HepG2 (cell line): ENCODE data around the gene ARL16. TPM values are rescaled to one million over a fixed set of nuclear protein-coding genes. Genes with fewer than 3 reads are reported as not detected.

Experiments
- DNMT1 ChIP-seq: sonication (generic); formaldehyde crosslinking; IDR thresholded peaks from 2 replicates; pipeline ENCODE4 v1.5.1; 2020; ENCODE audit warnings: mild to moderate bottlenecking, missing genetic modification reagents
- HNRNPL ChIP-seq: fragments of 200-400 bp; formaldehyde crosslinking; IDR thresholded peaks from 2 replicates; pipeline ENCODE4 v1.6.1; 2017; ENCODE audit warnings: mild to moderate bottlenecking, low read depth, low read length
- KLF9 ChIP-seq: IDR thresholded peaks from 2 replicates; pipeline ENCODE4 v1.6.1; 2016; ENCODE audit warnings: low read depth
- PTBP1 ChIP-seq: fragments of 200-400 bp; formaldehyde crosslinking; IDR thresholded peaks from 2 replicates; pipeline ENCODE4 v1.6.1; 2018; ENCODE audit warnings: low read length, low read depth; ENCODE audit not compliant: poor library complexity, severe bottlenecking
- REPIN1 ChIP-seq: sonication (generic); formaldehyde crosslinking; IDR thresholded peaks from 2 replicates; pipeline ENCODE4 v1.8.0; 2022; ENCODE audit warnings: missing genetic modification reagents, low read depth, mild to moderate bottlenecking, borderline replicate concordance
- SIX4 ChIP-seq: sonication (generic); formaldehyde crosslinking; IDR thresholded peaks from 2 replicates; pipeline ENCODE4 v1.4.0; 2020; ENCODE audit warnings: missing genetic modification reagents
- SRSF4 ChIP-seq: fragments of 200-400 bp; formaldehyde crosslinking; IDR thresholded peaks from one replicate; pipeline ENCODE4 v1.6.1; 2018; ENCODE audit warnings: mild to moderate bottlenecking, low read depth, low read length, moderate library complexity; ENCODE audit not compliant: poor library complexity, severe bottlenecking
- TAF15 ChIP-seq: fragments of 200-400 bp; formaldehyde crosslinking; IDR thresholded peaks from one replicate; pipeline ENCODE4 v1.6.1; 2018; ENCODE audit warnings: mild to moderate bottlenecking, low read depth, low read length; ENCODE audit not compliant: poor library complexity, severe bottlenecking
- YEATS4 ChIP-seq: sonication (generic); formaldehyde crosslinking; IDR thresholded peaks from 2 replicates; pipeline ENCODE4 v1.4.0; 2020; ENCODE audit warnings: missing genetic modification reagents, borderline replicate concordance
- ZNF234 ChIP-seq: sonication (generic); formaldehyde crosslinking; conservative IDR thresholded peaks from 2 replicates; pipeline ENCODE4 v1.5.1; 2020; ENCODE audit warnings: mild to moderate bottlenecking, missing genetic modification reagents
- ZNF34 ChIP-seq: sonication (generic); formaldehyde crosslinking; IDR thresholded peaks from 2 replicates; pipeline ENCODE4 v1.4.0; 2020; ENCODE audit warnings: mild to moderate bottlenecking, missing genetic modification reagents, borderline replicate concordance
- ZNF629 ChIP-seq: sonication (generic); formaldehyde crosslinking; conservative IDR thresholded peaks from 2 replicates; pipeline ENCODE4 v1.5.0; 2020; ENCODE audit warnings: missing genetic modification reagents
- ZNF75D ChIP-seq: sonication (generic); formaldehyde crosslinking; IDR thresholded peaks from 2 replicates; pipeline ENCODE4 v1.8.1; 2023; ENCODE audit warnings: missing genetic modification reagents, mild to moderate bottlenecking, borderline replicate concordance
- ZNF788 ChIP-seq: sonication (generic); formaldehyde crosslinking; IDR thresholded peaks from 2 replicates; pipeline ENCODE4 v1.5.0; 2020; ENCODE audit warnings: mild to moderate bottlenecking, missing genetic modification reagents, borderline replicate concordance
- ZNF878 ChIP-seq: sonication (generic); formaldehyde crosslinking; IDR thresholded peaks from 2 replicates; pipeline ENCODE4 v1.8.1; 2023; ENCODE audit warnings: mild to moderate bottlenecking, missing genetic modification reagents, moderate library complexity
- polyA plus RNA-seq, 8 experiments: library from polyadenylated mRNA; depleted of rRNA in 3 of 8; stranded (reverse) in 7 of 8; unstranded in 1 of 8; fragments of >200 nt; fragmentation: Illumina TruSeq in 4 of 8; extraction: Trizol in 4 of 8; gene quantifications; 2 replicates each; pipeline versions ENCODE4 v1.2.1 to v1.2.3, GENCODE V29; 2011 to 2016; ENCODE audit warnings: low read depth in 4 of 8, missing spikeins in 1 of 8, mixed read lengths in 1 of 8; ENCODE audit not compliant: insufficient read depth in 1 of 8
- total RNA-seq, 5 experiments: library from RNA; depleted of rRNA; stranded (reverse); fragments of >200 nt; fragmentation: Illumina TruSeq; extraction: Trizol; gene quantifications; 2 replicates each; pipeline ENCODE4 v1.2.3, GENCODE V29; 2016; ENCODE audit warnings: low read depth in 1 of 5
- TF ChIP-seq, protein P1 (sequence below): sonication (generic); formaldehyde crosslinking; IDR thresholded peaks from 2 replicates; pipeline ENCODE4 v1.5.0; 2020; ENCODE audit warnings: missing genetic modification reagents, mild to moderate bottlenecking, borderline replicate concordance
- TF ChIP-seq, protein P2 (sequence below): IDR thresholded peaks from 2 replicates; pipeline ENCODE4 v1.6.1; 2016; ENCODE audit warnings: missing genetic modification reagents, missing compliant biosample characterization
- TF ChIP-seq, protein P3 (sequence below): sonication (generic); formaldehyde crosslinking; IDR thresholded peaks from 2 replicates; pipeline ENCODE4 v1.9.0; 2021; ENCODE audit warnings: missing genetic modification reagents, mild to moderate bottlenecking, borderline replicate concordance
- TF ChIP-seq, protein P4 (sequence below): IDR thresholded peaks from 2 replicates; pipeline ENCODE4 v1.6.1; 2016; ENCODE audit warnings: missing biosample characterization, missing genetic modification reagents, low read depth
- TF ChIP-seq, protein P5 (sequence below): IDR thresholded peaks from 2 replicates; pipeline ENCODE4 v1.6.1; 2016

The ARL16 gene
- total and polyA plus RNA-seq, 2 of the 13 experiments (the other 11 are each of a cell fraction or from before 2014, with no cell fraction given), result 20.8 to 30.8 TPM

DNA sequence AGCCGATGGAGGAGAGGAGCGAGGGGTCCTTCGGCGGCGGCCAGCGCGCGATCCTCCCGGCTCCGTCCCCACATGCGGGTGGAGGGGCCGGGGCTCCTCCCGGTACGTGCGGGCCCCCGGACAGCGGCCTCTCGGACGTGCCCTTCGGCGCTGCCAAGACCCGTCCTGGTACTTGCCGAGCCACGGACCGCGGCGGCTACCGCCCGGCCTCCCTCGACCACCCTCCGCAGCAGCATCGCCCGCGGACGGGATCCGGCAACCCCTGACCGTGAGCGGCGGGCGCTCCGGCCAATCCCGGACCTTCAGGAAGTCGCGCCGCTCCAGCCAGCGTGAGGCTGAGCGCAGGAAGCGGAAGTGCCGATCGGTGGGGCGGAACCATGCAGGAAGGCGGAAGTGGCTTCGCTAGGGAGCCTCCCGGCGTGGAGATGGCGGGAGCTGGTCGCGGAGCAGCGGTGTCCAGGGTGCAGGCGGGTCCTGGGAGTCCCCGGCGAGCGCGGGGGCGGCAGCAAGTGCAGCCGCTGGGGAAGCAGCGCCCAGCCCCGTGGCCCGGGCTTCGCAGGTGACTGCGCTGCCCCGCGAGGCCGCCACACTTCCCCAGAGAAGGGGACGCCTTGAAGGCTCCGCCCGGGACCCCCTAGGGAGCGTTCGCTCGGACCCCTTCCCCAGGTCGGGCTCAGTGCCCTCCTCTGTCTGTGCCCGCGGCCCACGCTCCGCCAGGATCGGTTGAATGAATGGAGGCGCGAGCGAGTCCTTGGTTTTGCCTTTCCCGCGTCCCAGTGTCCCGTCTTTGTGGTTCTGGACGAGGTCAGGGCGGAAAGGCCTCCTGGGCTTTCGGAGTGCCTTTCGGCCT, 17.0 kb downstream of the ARL16 start, which contains the start of the genes CCDC137 and OXLD1 (continued):
- TF ChIP-seq, protein P1, sequence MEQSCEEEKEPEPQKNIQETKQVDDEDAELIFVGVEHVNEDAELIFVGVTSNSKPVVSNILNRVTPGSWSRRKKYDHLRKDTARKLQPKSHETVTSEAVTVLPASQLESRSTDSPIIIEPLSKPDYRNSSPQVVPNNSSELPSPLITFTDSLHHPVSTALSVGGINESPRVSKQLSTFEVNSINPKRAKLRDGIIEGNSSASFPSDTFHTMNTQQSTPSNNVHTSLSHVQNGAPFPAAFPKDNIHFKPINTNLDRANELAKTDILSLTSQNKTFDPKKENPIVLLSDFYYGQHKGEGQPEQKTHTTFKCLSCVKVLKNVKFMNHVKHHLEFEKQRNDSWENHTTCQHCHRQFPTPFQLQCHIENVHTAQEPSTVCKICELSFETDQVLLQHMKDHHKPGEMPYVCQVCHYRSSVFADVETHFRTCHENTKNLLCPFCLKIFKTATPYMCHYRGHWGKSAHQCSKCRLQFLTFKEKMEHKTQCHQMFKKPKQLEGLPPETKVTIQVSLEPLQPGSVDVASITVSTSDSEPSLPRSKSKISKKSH (CRISPR knock-in tag), result peak; percentile 77
- TF ChIP-seq ZNF34 (CRISPR knock-in tag) (no peak; the same call in 1 of the 2 replicates), ZNF629 (CRISPR knock-in tag) (no peak), SRSF4 (no peak), SIX4 (CRISPR knock-in tag) (no peak; the same call in 1 of the 2 replicates), ZNF75D (CRISPR knock-in tag) (no peak), YEATS4 (CRISPR knock-in tag) (peak; percentile 84), DNMT1 (no peak), TAF15 (peak; percentile 90), ZNF878 (CRISPR knock-in tag) (no peak), ZNF234 (CRISPR knock-in tag) (peak; percentile 79; the same call in 1 of the 2 replicates), KLF9 (0 out of 2 replicates have a peak, but pooled peaks have one; percentile 37), HNRNPL (peak; percentile 44; the same call in 1 of the 2 replicates), REPIN1 (CRISPR knock-in tag) (peak; percentile 70), ZNF788 (peak; percentile 88; the same call in 1 of the 2 replicates), PTBP1 (no peak)
- TF ChIP-seq, protein P2, sequence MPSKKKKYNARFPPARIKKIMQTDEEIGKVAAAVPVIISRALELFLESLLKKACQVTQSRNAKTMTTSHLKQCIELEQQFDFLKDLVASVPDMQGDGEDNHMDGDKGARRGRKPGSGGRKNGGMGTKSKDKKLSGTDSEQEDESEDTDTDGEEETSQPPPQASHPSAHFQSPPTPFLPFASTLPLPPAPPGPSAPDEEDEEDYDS, result peak; percentile 81; the same call in 1 of the 2 replicates
- TF ChIP-seq, protein P3, sequence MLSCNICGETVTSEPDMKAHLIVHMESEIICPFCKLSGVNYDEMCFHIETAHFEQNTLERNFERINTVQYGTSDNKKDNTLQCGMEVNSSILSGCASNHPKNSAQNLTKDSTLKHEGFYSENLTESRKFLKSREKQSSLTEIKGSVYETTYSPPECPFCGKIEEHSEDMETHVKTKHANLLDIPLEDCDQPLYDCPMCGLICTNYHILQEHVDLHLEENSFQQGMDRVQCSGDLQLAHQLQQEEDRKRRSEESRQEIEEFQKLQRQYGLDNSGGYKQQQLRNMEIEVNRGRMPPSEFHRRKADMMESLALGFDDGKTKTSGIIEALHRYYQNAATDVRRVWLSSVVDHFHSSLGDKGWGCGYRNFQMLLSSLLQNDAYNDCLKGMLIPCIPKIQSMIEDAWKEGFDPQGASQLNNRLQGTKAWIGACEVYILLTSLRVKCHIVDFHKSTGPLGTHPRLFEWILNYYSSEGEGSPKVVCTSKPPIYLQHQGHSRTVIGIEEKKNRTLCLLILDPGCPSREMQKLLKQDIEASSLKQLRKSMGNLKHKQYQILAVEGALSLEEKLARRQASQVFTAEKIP, result no peak
- TF ChIP-seq, protein P4, sequence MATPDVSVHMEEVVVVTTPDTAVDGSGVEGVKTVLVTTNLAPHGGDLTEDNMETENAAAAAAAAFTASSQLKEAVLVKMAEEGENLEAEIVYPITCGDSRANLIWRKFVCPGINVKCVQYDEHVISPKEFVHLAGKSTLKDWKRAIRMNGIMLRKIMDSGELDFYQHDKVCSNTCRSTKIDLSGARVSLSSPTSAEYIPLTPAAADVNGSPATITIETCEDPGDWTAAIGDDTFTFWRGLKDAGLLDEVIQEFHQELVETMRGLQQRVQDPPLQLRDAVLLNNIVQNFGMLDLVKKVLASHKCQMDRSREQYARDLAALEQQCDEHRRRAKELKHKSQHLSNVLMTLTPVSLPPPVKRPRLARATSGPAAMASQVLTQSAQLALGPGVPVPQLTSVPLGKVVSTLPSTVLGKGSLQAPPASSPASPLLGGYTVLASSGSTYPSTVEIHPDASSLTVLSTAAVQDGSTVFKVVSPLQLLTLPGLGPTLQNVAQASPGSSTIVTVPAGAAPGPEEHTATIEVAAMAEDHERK, result peak; percentile 64
- TF ChIP-seq, protein P5, sequence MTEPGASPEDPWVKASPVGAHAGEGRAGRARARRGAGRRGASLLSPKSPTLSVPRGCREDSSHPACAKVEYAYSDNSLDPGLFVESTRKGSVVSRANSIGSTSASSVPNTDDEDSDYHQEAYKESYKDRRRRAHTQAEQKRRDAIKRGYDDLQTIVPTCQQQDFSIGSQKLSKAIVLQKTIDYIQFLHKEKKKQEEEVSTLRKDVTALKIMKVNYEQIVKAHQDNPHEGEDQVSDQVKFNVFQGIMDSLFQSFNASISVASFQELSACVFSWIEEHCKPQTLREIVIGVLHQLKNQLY (CRISPR knock-in tag), result no peak
